GM18520 (cell line): ENCODE results near the gene ALAS1.

Experiments used
- ATAC-seq: cut with Tn5 transposase; IDR thresholded peaks from one replicate; pipeline ENCODE4 v1.9.1; 2021; ENCODE audit not compliant: unreplicated experiment

Gene ALAS1

GRCh38 chr3:52198643-52199608 is 966 bp downstream of the ALAS1 start:
- no peak for ATAC-seq

GRCh38 chr3:52200981-52201679 is 3.2 kb downstream of the ALAS1 start:
- ATAC-seq = no peak

GRCh38 chr3:52202384-52203077 is 4.6 kb downstream of the ALAS1 start:
- ATAC-seq = no peak

GRCh38 chr3:52203701-52204100 is 5.7 kb downstream of the ALAS1 start:
- ATAC-seq = no peak

- no peak for ATAC-seq
Measured at GRCh38 chr3:52204337-52205073, 6.5 kb downstream of the ALAS1 start.

GRCh38 chr3:52205727-52206372 is 7.9 kb downstream of the ALAS1 start:
- no peak for ATAC-seq

GRCh38 chr3:52208556-52208955 is 10.6 kb downstream of the ALAS1 start:
- ATAC-seq = no peak

GRCh38 chr3:52210037-52210436 is 12.1 kb downstream of the ALAS1 start:
- no peak for ATAC-seq

GRCh38 chr3:52210550-52211046 is 12.6 kb downstream of the ALAS1 start:
- ATAC-seq = no peak

- ATAC-seq = no peak
Measured at GRCh38 chr3:52211268-52211891, 13.4 kb downstream of the ALAS1 start.

- no peak for ATAC-seq
Measured at GRCh38 chr3:52213005-52213404, 15.0 kb downstream of the ALAS1 start.

- no peak for ATAC-seq
Measured at GRCh38 chr3:52213901-52214300, 15.9 kb downstream of the ALAS1 start.

GRCh38 chr3:52215351-52215750 is 17.4 kb downstream of the ALAS1 start:
- ATAC-seq = no peak

- ATAC-seq = no peak
Measured at GRCh38 chr3:52216585-52217408, 18.8 kb downstream of the ALAS1 start.

GRCh38 chr3:52217409-52217805 is 19.4 kb downstream of the ALAS1 start:
- ATAC-seq = no peak

GRCh38 chr3:52218026-52218425 is 20.1 kb downstream of the ALAS1 start:
- no peak for ATAC-seq

GRCh38 chr3:52218454-52218853 is 20.5 kb downstream of the ALAS1 start:
- ATAC-seq = no peak

- ATAC-seq = no peak
Measured at GRCh38 chr3:52218937-52219650, 21.1 kb downstream of the ALAS1 start.
